ENCODE data around the gene SRM. TPM values are rescaled to one million over a fixed set of nuclear protein-coding genes. Genes with fewer than 3 reads are reported as not detected.

SRM gene
- total and polyA plus RNA-seq, 2 of the 4 experiments (the other 2 are of a cell fraction), result 23.1 to 160 TPM

DNA sequence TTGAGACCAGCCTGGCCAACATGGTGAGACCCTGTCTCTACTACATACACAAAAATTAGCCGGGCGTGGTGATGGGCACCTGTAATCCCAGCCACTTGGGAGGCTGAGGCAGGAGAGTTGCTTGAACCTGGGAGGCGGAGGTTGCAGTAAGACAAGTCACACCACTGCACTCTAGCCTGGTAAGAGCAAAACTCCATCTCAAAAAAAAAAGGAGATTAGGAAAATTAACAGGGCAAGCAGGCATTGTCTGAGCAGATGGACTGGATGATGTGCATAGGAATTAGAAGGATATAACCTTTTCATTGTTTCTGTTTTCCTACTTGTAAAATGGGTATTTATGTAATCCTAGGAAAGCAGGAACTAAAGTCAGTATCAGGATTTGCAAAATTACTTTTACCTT is 31.8 kb downstream of the SRM start:
- TF ChIP-seq, protein P1, sequence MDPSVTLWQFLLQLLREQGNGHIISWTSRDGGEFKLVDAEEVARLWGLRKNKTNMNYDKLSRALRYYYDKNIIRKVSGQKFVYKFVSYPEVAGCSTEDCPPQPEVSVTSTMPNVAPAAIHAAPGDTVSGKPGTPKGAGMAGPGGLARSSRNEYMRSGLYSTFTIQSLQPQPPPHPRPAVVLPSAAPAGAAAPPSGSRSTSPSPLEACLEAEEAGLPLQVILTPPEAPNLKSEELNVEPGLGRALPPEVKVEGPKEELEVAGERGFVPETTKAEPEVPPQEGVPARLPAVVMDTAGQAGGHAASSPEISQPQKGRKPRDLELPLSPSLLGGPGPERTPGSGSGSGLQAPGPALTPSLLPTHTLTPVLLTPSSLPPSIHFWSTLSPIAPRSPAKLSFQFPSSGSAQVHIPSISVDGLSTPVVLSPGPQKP (IDR thresholded peaks at IDR 0.05; ENCODE audit: borderline replicate concordance, low read depth, low read length), result no peak
- TF ChIP-seq FOS (IDR thresholded peaks at IDR 0.05; ENCODE audit: low read depth, low read length) (no peak), RFX5 (IDR thresholded peaks at IDR 0.05; ENCODE audit: low read depth, low read length) (no peak), CEBPB (IDR thresholded peaks at IDR 0.05; ENCODE audit: low read depth, low read length) (no peak), NFE2L2 (IDR thresholded peaks at IDR 0.05; ENCODE audit: low read depth, low read length) (no peak), MAFK (IDR thresholded peaks at IDR 0.05; ENCODE audit: low read depth, low read length) (no peak), MAZ (IDR thresholded peaks at IDR 0.05; ENCODE audit: borderline replicate concordance, low read depth, low read length) (no peak), RCOR1 (IDR thresholded peaks at IDR 0.05; ENCODE audit: insufficient replicate concordance, low read length) (no peak), CHD1 (IDR thresholded peaks at IDR 0.05; ENCODE audit: low read depth, low read length) (no peak), MXI1 (IDR thresholded peaks at IDR 0.05; ENCODE audit: borderline replicate concordance, low read depth, low read length) (no peak), RAD21 (IDR thresholded peaks at IDR 0.05; ENCODE audit: low read length) (no peak), BHLHE40 (IDR thresholded peaks at IDR 0.05; ENCODE audit: low read depth, low read length) (no peak), SMC3 (IDR thresholded peaks at IDR 0.05; ENCODE audit: low read depth, low read length) (no peak), POLR2A (IDR thresholded peaks at IDR 0.05; ENCODE audit: low read depth, low read length) (no peak)
- TF ChIP-seq, protein P2, sequence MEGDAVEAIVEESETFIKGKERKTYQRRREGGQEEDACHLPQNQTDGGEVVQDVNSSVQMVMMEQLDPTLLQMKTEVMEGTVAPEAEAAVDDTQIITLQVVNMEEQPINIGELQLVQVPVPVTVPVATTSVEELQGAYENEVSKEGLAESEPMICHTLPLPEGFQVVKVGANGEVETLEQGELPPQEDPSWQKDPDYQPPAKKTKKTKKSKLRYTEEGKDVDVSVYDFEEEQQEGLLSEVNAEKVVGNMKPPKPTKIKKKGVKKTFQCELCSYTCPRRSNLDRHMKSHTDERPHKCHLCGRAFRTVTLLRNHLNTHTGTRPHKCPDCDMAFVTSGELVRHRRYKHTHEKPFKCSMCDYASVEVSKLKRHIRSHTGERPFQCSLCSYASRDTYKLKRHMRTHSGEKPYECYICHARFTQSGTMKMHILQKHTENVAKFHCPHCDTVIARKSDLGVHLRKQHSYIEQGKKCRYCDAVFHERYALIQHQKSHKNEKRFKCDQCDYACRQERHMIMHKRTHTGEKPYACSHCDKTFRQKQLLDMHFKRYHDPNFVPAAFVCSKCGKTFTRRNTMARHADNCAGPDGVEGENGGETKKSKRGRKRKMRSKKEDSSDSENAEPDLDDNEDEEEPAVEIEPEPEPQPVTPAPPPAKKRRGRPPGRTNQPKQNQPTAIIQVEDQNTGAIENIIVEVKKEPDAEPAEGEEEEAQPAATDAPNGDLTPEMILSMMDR (conservative IDR thresholded peaks at IDR 0.05; ENCODE audit: low read depth, low read length), result no peak
- TF ChIP-seq, protein P3, sequence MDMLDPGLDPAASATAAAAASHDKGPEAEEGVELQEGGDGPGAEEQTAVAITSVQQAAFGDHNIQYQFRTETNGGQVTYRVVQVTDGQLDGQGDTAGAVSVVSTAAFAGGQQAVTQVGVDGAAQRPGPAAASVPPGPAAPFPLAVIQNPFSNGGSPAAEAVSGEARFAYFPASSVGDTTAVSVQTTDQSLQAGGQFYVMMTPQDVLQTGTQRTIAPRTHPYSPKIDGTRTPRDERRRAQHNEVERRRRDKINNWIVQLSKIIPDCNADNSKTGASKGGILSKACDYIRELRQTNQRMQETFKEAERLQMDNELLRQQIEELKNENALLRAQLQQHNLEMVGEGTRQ (IDR thresholded peaks at IDR 0.05; ENCODE audit: low read depth, low read length), result no peak
- Histone ChIP-seq H2BK120ac (ENCODE audit: low read depth, low read length) (no peak overlapping the region), H3K27ac (ENCODE audit: insufficient read depth, low read length) (no peak overlapping the region), H2AK9ac (replicated peaks; ENCODE audit: low read depth, low read length, poor library complexity) (no peak overlapping the region), H4K8ac (ENCODE audit: low read depth in 2 of 2, low read length in 2 of 2) (no peak overlapping the region), H3K56ac (ENCODE audit: extremely low read depth, insufficient read depth, low read length) (no peak overlapping the region), H2AK5ac (ENCODE audit: low read depth, low read length) (no peak overlapping the region), H3K9ac (ENCODE audit: low read depth, low read length) (no peak overlapping the region), H4K20me1 (ENCODE audit: insufficient read depth, low read length) (peaks cover 11% of the 10 kb centered on the region), H3K36me3 (ENCODE audit: control insufficient read depth, insufficient read depth, low read length) (peaks cover 27% of the 10 kb centered on the region), H3K4me2 (ENCODE audit: low read depth, low read length) (no peak overlapping the region), H3K4ac (ENCODE audit: low read depth, low read length) (no peak overlapping the region), H2BK15ac (ENCODE audit: low read depth, low read length) (no peak overlapping the region), H3K18ac (ENCODE audit: low read depth, low read length) (no peak overlapping the region), H2BK5ac (ENCODE audit: low read depth, low read length, poor library complexity, severe bottlenecking) (no peak overlapping the region), H3K23ac (ENCODE audit: low read depth, low read length) (no peak overlapping the region), H3K4me1 (ENCODE audit: control insufficient read depth, insufficient read depth, low read length) (no peaks in the 10 kb centered on the region), H3K4me3 (ENCODE audit: insufficient read depth, low read depth, low read length) (no peak overlapping the region), H3K27me3 (ENCODE audit: control insufficient read depth, insufficient read depth, low read length) (no peaks in the 10 kb centered on the region), H3K14ac (replicated peaks; ENCODE audit: low read depth, low read length) (no peak overlapping the region), H4K5ac (ENCODE audit: low read depth, low read length) (no peak overlapping the region), H4K91ac (ENCODE audit: insufficient read depth, low read depth, low read length) (no peak overlapping the region), H2BK20ac (ENCODE audit: low read depth, low read length) (no peak overlapping the region), H3K9me3 (ENCODE audit: control insufficient read depth, insufficient read depth, low read length) (no peaks in the 10 kb centered on the region), H2AFZ (replicated peaks; ENCODE audit: low read length, poor library complexity) (no peak overlapping the region), H3K79me1 (ENCODE audit: low read depth in 1 of 2, low read length in 2 of 2) (peaks cover 7 to 16% of the 10 kb centered on the region in 2 experiments), H3K9me1 (ENCODE audit: insufficient read depth, low read length) (no peaks in the 10 kb centered on the region)
- in situ Hi-C loops (cut with MboI; ENCODE audit: low sequenced_read_pairs), result no loop called here
- no peak for ATAC-seq (ENCODE audit: low read depth)
- CTCF ChIA-PET, result interaction anchor here (2.2 kb wide), 1 partner anchor 9 kb away, joined by 13 read pairs; no protein-coding TSS in a partner anchor
- WGBS, 2 experiments (ENCODE audit: extremely low coverage in 2 of 2, insufficient read length in 1 of 2), result no CpG with 5 or more reads among the region's 3 CpGs
- dilution Hi-C loops (cut with HindIII; ENCODE audit: low sequenced_read_pairs, unreplicated experiment), result no loop called here
- no peak for DNase-seq
- BruUV-seq (replicated peaks), result no TSS peak
- POLR2A ChIA-PET (ENCODE audit: unreplicated experiment), result no interaction called here
- intact Hi-C loops (cut with micrococcal nuclease), result no loop called here

All from IMR-90 (cell line).